ENCODE results near the gene MRPL21.

Gene MRPL21

GRCh38 chr11:68924073-68924925 lies 20.7 kb upstream of the MRPL21 start:
- no peak for TF ChIP-seq CTCF (IDR thresholded peaks at IDR 0.05; ENCODE audit: low read length, missing control alignments)
- no peak overlapping the region for H3K4me3 ChIP-seq (replicated peaks; ENCODE audit: low read depth, low read length)
- DNase-seq (ENCODE audit: low read depth), result no peak

- no peak for TF ChIP-seq CTCF (IDR thresholded peaks at IDR 0.05; ENCODE audit: low read length, missing control alignments)
- no peak overlapping the region for H3K4me3 ChIP-seq (replicated peaks; ENCODE audit: low read depth, low read length)
- no peak for DNase-seq (ENCODE audit: low read depth)
Observed at GRCh38 chr11:68923614-68924013, 20.0 kb upstream of the MRPL21 start.

- DNase-seq (ENCODE audit: low read depth), result no peak
- no peak for TF ChIP-seq CTCF (IDR thresholded peaks at IDR 0.05; ENCODE audit: low read length, missing control alignments)
- no peak overlapping the region for H3K4me3 ChIP-seq (replicated peaks; ENCODE audit: low read depth, low read length)
Observed at GRCh38 chr11:68916439-68916838, 12.8 kb upstream of the MRPL21 start.

- TF ChIP-seq CTCF (IDR thresholded peaks at IDR 0.05; ENCODE audit: low read length, missing control alignments), result no peak
- no peak overlapping the region for H3K4me3 ChIP-seq (replicated peaks; ENCODE audit: low read depth, low read length)
- no peak for DNase-seq (ENCODE audit: low read depth)
Observed at GRCh38 chr11:68914761-68915160, 11.1 kb upstream of the MRPL21 start.

GRCh38 chr11:68913188-68913587 lies 9.6 kb upstream of the MRPL21 start:
- no peak for DNase-seq (ENCODE audit: low read depth)
- H3K4me3 ChIP-seq (replicated peaks; ENCODE audit: low read depth, low read length), result no peak overlapping the region
- no peak for TF ChIP-seq CTCF (IDR thresholded peaks at IDR 0.05; ENCODE audit: low read length, missing control alignments)

- no peak overlapping the region for H3K4me3 ChIP-seq (replicated peaks; ENCODE audit: low read depth, low read length)
- DNase-seq (ENCODE audit: low read depth), result no peak
- TF ChIP-seq CTCF (IDR thresholded peaks at IDR 0.05; ENCODE audit: low read length, missing control alignments), result no peak
Observed at GRCh38 chr11:68912254-68912653, 8.6 kb upstream of the MRPL21 start.

- DNase-seq (ENCODE audit: low read depth), result no peak
- no peak overlapping the region for H3K4me3 ChIP-seq (replicated peaks; ENCODE audit: low read depth, low read length)
- no peak for TF ChIP-seq CTCF (IDR thresholded peaks at IDR 0.05; ENCODE audit: low read length, missing control alignments)
Observed at GRCh38 chr11:68911731-68912130, 8.1 kb upstream of the MRPL21 start.

Measured in fibroblast of pulmonary artery (primary cell).